ENCODE measurements around the gene ERMARD. TPM values are rescaled to one million over a fixed set of nuclear protein-coding genes. Genes with fewer than 3 reads are reported as not detected.
"Not testable (repeated sequence)": the region's sequence is repeated elsewhere in the genome, so short reads cannot be mapped to it uniquely, and the experiment has no call there.

The ERMARD gene
- total RNA-seq, 3 donors from 2014 or later = 19.2 to 26.0 (median 22.4) TPM

- Mint-ChIP-seq H3K36me3 (ENCODE audit: insufficient read depth) (peaks cover 59% of the 10 kb centered on the region), H3K9me3 (no peaks in the 10 kb centered on the region), H3K4me1 (ENCODE audit: low read depth) (no peaks in the 10 kb centered on the region), H3K27me3 (ENCODE audit: low read depth) (no peaks in the 10 kb centered on the region), H3K4me3 (no peak overlapping the region)
- ATAC-seq = no peak
- no peak for DNase-seq
These were observed 12.5 kb downstream of the ERMARD start for GRCh38 chr6:169763881-169764280.

GRCh38 chr6:169765789-169766188, 14.4 kb downstream of the ERMARD start:
- H3K4me1 Mint-ChIP-seq (ENCODE audit: low read depth); DNase-seq; H3K27me3 Mint-ChIP-seq (ENCODE audit: low read depth); H3K4me3 Mint-ChIP-seq; H3K9me3 Mint-ChIP-seq; ATAC-seq: not testable (repeated sequence)
- H3K36me3 Mint-ChIP-seq (ENCODE audit: insufficient read depth) = peaks cover 47% of the 10 kb centered on the region

- Mint-ChIP-seq H3K36me3 (ENCODE audit: insufficient read depth) (peaks cover 48% of the 10 kb centered on the region), H3K9me3 (no peaks in the 10 kb centered on the region), H3K27me3 (ENCODE audit: low read depth) (no peaks in the 10 kb centered on the region), H3K4me3 (no peak overlapping the region), H3K4me1 (ENCODE audit: low read depth) (no peaks in the 10 kb centered on the region)
- ATAC-seq (no peak), DNase-seq (no peak)
These were observed 14.8 kb downstream of the ERMARD start for GRCh38 chr6:169766232-169766631.

- Mint-ChIP-seq H3K9me3 (no peaks in the 10 kb centered on the region), H3K36me3 (ENCODE audit: insufficient read depth) (peaks cover 51% of the 10 kb centered on the region), H3K4me3 (no peak overlapping the region), H3K27me3 (ENCODE audit: low read depth) (no peaks in the 10 kb centered on the region), H3K4me1 (ENCODE audit: low read depth) (no peaks in the 10 kb centered on the region)
- no peak for DNase-seq
- ATAC-seq = no peak
These were observed 15.7 kb downstream of the ERMARD start for GRCh38 chr6:169766921-169767736.

GRCh38 chr6:169774347-169774746, 22.9 kb downstream of the ERMARD start:
- peaks cover 27% of the 10 kb centered on the region for H3K36me3 Mint-ChIP-seq (ENCODE audit: insufficient read depth)
- no peaks in the 10 kb centered on the region for H3K4me1 Mint-ChIP-seq (ENCODE audit: low read depth)
- ATAC-seq (no peak), DNase-seq (no peak)
- H3K9me3 Mint-ChIP-seq = no peaks in the 10 kb centered on the region
- no peak overlapping the region for H3K4me3 Mint-ChIP-seq
- no peaks in the 10 kb centered on the region for H3K27me3 Mint-ChIP-seq (ENCODE audit: low read depth)

- Mint-ChIP-seq H3K4me3 (no peak overlapping the region), H3K9me3 (no peaks in the 10 kb centered on the region), H3K27me3 (ENCODE audit: low read depth) (no peaks in the 10 kb centered on the region), H3K36me3 (ENCODE audit: insufficient read depth) (peaks cover 26% of the 10 kb centered on the region), H3K4me1 (ENCODE audit: low read depth) (no peaks in the 10 kb centered on the region)
- ATAC-seq (no peak), DNase-seq (no peak)
These were observed 23.9 kb downstream of the ERMARD start for GRCh38 chr6:169775321-169775720.

GRCh38 chr6:169776379-169776778, 25.0 kb downstream of the ERMARD start:
- H3K4me1 Mint-ChIP-seq (ENCODE audit: low read depth) = no peaks in the 10 kb centered on the region
- H3K36me3 Mint-ChIP-seq (ENCODE audit: insufficient read depth) = peaks cover 26% of the 10 kb centered on the region
- ATAC-seq (no peak), DNase-seq (no peak)
- H3K27me3 Mint-ChIP-seq (ENCODE audit: low read depth) = no peaks in the 10 kb centered on the region
- no peak overlapping the region for H3K4me3 Mint-ChIP-seq
- no peaks in the 10 kb centered on the region for H3K9me3 Mint-ChIP-seq

DNA sequence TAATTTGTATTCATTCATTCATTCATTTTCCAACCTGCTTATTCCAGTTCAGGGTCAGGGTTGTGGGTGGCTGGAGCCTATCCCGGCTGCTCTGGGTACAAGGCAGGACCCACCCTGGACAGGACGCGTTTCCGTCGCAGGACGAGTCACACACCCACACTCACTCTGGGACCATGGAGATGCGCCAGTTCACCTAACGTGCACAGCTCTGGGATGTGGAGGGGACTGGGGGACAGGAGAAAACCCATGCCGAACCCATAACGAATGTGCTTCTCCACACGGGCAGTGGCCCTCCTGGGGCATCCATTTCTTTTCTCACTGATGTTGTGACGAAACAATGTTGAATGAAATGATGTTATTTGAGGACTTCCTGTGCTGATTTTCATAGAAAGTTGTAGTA, 26.5 kb downstream of the ERMARD start:
- H3K4me3 Mint-ChIP-seq = no peak overlapping the region
- ATAC-seq = no peak
- no peaks in the 10 kb centered on the region for H3K9me3 Mint-ChIP-seq
- DNase-seq = no peak
- no peaks in the 10 kb centered on the region for H3K27me3 Mint-ChIP-seq (ENCODE audit: low read depth)
- peaks cover 23% of the 10 kb centered on the region for H3K36me3 Mint-ChIP-seq (ENCODE audit: insufficient read depth)
- no peaks in the 10 kb centered on the region for H3K4me1 Mint-ChIP-seq (ENCODE audit: low read depth)

GRCh38 chr6:169778646-169779045, 27.2 kb downstream of the ERMARD start:
- no peak for DNase-seq
- no peaks in the 10 kb centered on the region for H3K27me3 Mint-ChIP-seq (ENCODE audit: low read depth)
- H3K36me3 Mint-ChIP-seq (ENCODE audit: insufficient read depth) = peaks cover 22% of the 10 kb centered on the region
- no peak for ATAC-seq
- no peaks in the 10 kb centered on the region for H3K4me1 Mint-ChIP-seq (ENCODE audit: low read depth)
- no peaks in the 10 kb centered on the region for H3K9me3 Mint-ChIP-seq
- no peak overlapping the region for H3K4me3 Mint-ChIP-seq

DNA sequence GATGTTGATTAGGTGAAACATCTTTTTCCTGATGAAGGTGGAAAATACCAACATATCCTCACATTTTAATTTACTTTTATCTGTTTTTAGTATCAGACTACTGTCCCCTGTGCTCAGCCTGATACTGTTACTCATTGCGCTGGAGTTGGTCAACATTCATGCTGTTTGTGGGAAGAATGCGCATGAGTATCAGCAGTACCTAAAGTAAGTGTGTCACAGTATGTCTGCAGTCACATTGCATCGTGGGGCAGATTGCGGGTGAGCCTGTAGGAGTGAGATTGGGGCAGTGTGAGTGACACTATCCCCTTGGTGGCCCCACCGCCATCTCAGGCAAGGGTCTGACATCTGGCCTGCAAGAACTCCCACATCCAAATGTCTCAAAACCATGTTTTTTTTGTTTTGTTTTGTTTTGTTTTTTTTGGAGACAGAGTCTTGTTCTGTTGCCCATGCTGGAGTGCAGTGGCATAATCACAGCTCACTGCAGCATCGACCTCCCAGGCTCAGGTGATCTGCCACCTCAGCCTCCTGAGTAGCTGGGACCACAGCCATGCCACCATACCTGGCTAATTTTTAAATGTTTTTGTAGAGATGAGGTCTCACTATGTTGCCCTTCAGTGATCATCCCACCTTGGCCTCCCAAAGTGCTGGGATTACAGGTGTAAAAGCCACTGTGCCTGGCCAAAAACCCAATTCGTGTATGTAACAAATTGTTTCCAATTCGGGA, 27.8 kb downstream of the ERMARD start:
- DNase-seq (no peak), ATAC-seq (no peak)
- no peak overlapping the region for H3K4me3 Mint-ChIP-seq
- H3K4me1 Mint-ChIP-seq (ENCODE audit: low read depth) = no peaks in the 10 kb centered on the region
- H3K9me3 Mint-ChIP-seq = no peaks in the 10 kb centered on the region
- H3K27me3 Mint-ChIP-seq (ENCODE audit: low read depth) = no peaks in the 10 kb centered on the region
- peaks cover 25% of the 10 kb centered on the region for H3K36me3 Mint-ChIP-seq (ENCODE audit: insufficient read depth)

DNA sequence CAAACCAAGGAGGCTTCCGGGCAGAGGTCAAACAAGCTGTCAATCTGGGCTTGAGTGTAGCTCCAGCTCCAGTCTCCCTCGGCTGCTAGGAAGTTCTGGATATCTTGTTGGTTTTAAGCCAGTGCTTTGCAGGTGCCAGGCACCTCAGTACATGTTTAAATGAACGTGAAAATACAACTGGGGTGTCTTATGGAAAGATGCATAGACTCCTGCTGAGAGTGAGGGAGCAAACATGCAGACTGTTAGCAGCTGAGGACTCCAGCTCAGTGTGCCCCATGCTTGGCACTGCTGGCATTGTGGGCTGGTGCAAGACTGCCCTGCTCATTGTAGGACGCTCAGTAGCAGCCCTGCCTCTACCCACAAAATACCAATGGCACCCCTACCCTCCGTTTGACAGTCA, 28.5 kb downstream of the ERMARD start:
- ATAC-seq (no peak), DNase-seq (no peak)
- Mint-ChIP-seq H3K4me3 (no peak overlapping the region), H3K4me1 (ENCODE audit: low read depth) (no peaks in the 10 kb centered on the region), H3K9me3 (no peaks in the 10 kb centered on the region), H3K36me3 (ENCODE audit: insufficient read depth) (peaks cover 25% of the 10 kb centered on the region), H3K27me3 (ENCODE audit: low read depth) (no peaks in the 10 kb centered on the region)

DNA sequence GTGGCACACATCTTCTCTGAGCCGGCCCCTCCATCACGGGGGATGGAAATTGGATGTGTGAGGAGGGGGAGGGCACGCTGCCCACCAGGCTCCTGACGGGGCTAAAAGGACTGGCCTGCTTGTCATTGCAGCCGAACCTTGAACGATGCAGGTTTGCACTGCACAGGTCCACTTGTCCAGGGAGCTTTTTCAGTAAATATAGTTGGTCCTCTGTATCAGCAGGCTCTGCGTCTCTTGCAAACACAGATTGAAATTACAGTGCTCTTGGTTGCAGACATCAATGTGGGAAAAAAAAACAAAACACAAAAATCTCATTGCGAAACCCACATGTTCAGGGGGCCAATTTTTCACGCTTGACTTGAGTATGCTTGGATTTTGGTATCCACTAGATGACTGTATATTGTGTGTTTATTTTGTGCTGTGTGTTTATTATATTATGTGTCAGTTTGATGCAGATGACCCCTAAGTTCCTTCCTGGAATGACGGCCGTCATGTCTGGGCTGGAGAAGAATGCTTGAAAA, 29.2 kb downstream of the ERMARD start:
- no peak for DNase-seq
- Mint-ChIP-seq H3K36me3 (ENCODE audit: insufficient read depth) (peaks cover 20% of the 10 kb centered on the region), H3K27me3 (ENCODE audit: low read depth) (no peaks in the 10 kb centered on the region), H3K4me1 (ENCODE audit: low read depth) (no peaks in the 10 kb centered on the region), H3K9me3 (no peaks in the 10 kb centered on the region), H3K4me3 (no peak overlapping the region)
- ATAC-seq = no peak

GRCh38 chr6:169782966-169783365, 31.5 kb downstream of the ERMARD start:
- no peak for ATAC-seq
- Mint-ChIP-seq H3K36me3 (ENCODE audit: insufficient read depth) (peaks cover 13% of the 10 kb centered on the region), H3K9me3 (no peaks in the 10 kb centered on the region), H3K4me3 (no peak overlapping the region), H3K4me1 (ENCODE audit: low read depth) (no peaks in the 10 kb centered on the region), H3K27me3 (ENCODE audit: low read depth) (no peaks in the 10 kb centered on the region)
- DNase-seq = no peak

GRCh38 chr6:169783401-169783800, 32.0 kb downstream of the ERMARD start:
- H3K4me3 Mint-ChIP-seq = no peak overlapping the region
- H3K9me3 Mint-ChIP-seq = no peaks in the 10 kb centered on the region
- H3K36me3 Mint-ChIP-seq (ENCODE audit: insufficient read depth) = peaks cover 13% of the 10 kb centered on the region
- ATAC-seq (no peak), DNase-seq (no peak)
- H3K27me3 Mint-ChIP-seq (ENCODE audit: low read depth) = no peaks in the 10 kb centered on the region
- H3K4me1 Mint-ChIP-seq (ENCODE audit: low read depth) = no peaks in the 10 kb centered on the region
